GM10266 (cell line): Measurements from ENCODE around the gene SEMA3C.

ENCODE experiments used
- DNase-seq: peaks from one replicate; pipeline ENCODE4 v3.0.0; 2012; ENCODE audit errors: extremely low spot score
- CTCF ChIP-seq: IDR thresholded peaks from 2 replicates; pipeline ENCODE4 v1.5.1; 2012; ENCODE audit warnings: mild to moderate bottlenecking, low read depth; ENCODE audit not compliant: control insufficient read depth, insufficient read depth; ENCODE audit errors: missing control alignments

SEMA3C gene

GRCh38 chr7:80785961-80786536 lies 132.8 kb downstream of the SEMA3C start:
- no peak for DNase-seq
- no peak for TF ChIP-seq CTCF

- DNase-seq, result no peak
- TF ChIP-seq CTCF, result no peak
Measured at GRCh38 chr7:80785276-80785675, 133.6 kb downstream of the SEMA3C start.

GRCh38 chr7:80783678-80784327 lies 135.0 kb downstream of the SEMA3C start:
- TF ChIP-seq CTCF, result no peak
- DNase-seq, result no peak

GRCh38 chr7:80783186-80783677 lies 135.6 kb downstream of the SEMA3C start:
- DNase-seq, result no peak
- no peak for TF ChIP-seq CTCF

GRCh38 chr7:80781561-80781979 lies 137.3 kb downstream of the SEMA3C start:
- TF ChIP-seq CTCF, result no peak
- DNase-seq, result no peak

- no peak for TF ChIP-seq CTCF
Measured at GRCh38 chr7:80781146-80781545, 137.7 kb downstream of the SEMA3C start.

GRCh38 chr7:80779456-80779855 lies 139.4 kb downstream of the SEMA3C start:
- no peak for TF ChIP-seq CTCF
- DNase-seq, result no peak

More at GRCh38 chr7:80781146-80781545, 137.7 kb downstream of the SEMA3C start:
- no peak for DNase-seq
